Parathyroid adenoma (tissue), 2 donors: ENCODE data around the gene SPOCK1.

ENCODE experiments used
- H2AFZ ChIP-seq: fragments of 300-600 bp; sonication (generic); one replicate; pipeline ENCODE4 v1.7.0; 2017; ENCODE audit warnings: antibody characterized with exemption, mild to moderate bottlenecking
- H3K27ac ChIP-seq: fragments of 300-600 bp; sonication (generic); one replicate; pipeline ENCODE4 v1.7.0; 2017
- H3K27me3 ChIP-seq: fragments of 300-600 bp; sonication (generic); one replicate; pipeline ENCODE4 v1.7.0; 2017; ENCODE audit warnings: low read length; ENCODE audit not compliant: control insufficient read depth, insufficient read depth
- H3K36me3 ChIP-seq: fragments of 300-600 bp; sonication (generic); one replicate; pipeline ENCODE4 v1.7.0; 2017; ENCODE audit warnings: low read length; ENCODE audit not compliant: control insufficient read depth, insufficient read depth
- H3K4me1 ChIP-seq: fragments of 300-600 bp; sonication (generic); one replicate; pipeline ENCODE4 v1.7.0; 2017; ENCODE audit warnings: control low read depth
- H3K4me2 ChIP-seq: fragments of 300-600 bp; sonication (generic); one replicate; pipeline ENCODE4 v1.7.0; 2017; ENCODE audit warnings: low read length
- H3K4me3 ChIP-seq: fragments of 300-600 bp; sonication (generic); one replicate; pipeline ENCODE4 v1.7.0; 2017; ENCODE audit warnings: low read depth, low read length
- H3K79me2 ChIP-seq: fragments of 300-600 bp; sonication (generic); one replicate; pipeline ENCODE4 v1.7.0; 2017; ENCODE audit warnings: control low read depth
- H3K9ac ChIP-seq: fragments of 300-600 bp; sonication (generic); one replicate; pipeline ENCODE4 v1.7.0; 2017; ENCODE audit warnings: mild to moderate bottlenecking
- H3K9me3 ChIP-seq: fragments of 300-600 bp; sonication (generic); one replicate; pipeline ENCODE4 v1.7.0; 2017; ENCODE audit warnings: low read length; ENCODE audit not compliant: control insufficient read depth
- CTCF ChIP-seq: fragments of 300-600 bp; sonication (generic); IDR thresholded peaks from one replicate; pipeline ENCODE4 v1.7.0; 2017; ENCODE audit warnings: antibody characterized with exemption, mild to moderate bottlenecking
- donor health status: primary hyperparathyroidism.

The SPOCK1 gene

GRCh38 chr5:137269946-137270345 lies 229.2 kb downstream of the SPOCK1 start:
- H3K4me3 ChIP-seq, result no peak overlapping the region
- no peak overlapping the region for H3K27ac ChIP-seq
- H3K9me3 ChIP-seq, result no peaks in the 10 kb centered on the region
- H3K36me3 ChIP-seq, result no peaks in the 10 kb centered on the region
- no peaks in the 10 kb centered on the region for H3K4me1 ChIP-seq
- H3K9ac ChIP-seq, result no peak overlapping the region
- H3K4me2 ChIP-seq, result no peak overlapping the region
- TF ChIP-seq CTCF, result no peak
- H3K27me3 ChIP-seq, result no peaks in the 10 kb centered on the region
- no peak overlapping the region for H2AFZ ChIP-seq
- H3K79me2 ChIP-seq, result no peaks in the 10 kb centered on the region

- Histone ChIP-seq H3K27me3 (no peaks in the 10 kb centered on the region), H3K27ac (no peak overlapping the region), H3K79me2 (no peaks in the 10 kb centered on the region), H3K4me2 (no peak overlapping the region), H3K4me1 (no peaks in the 10 kb centered on the region), H2AFZ (no peak overlapping the region), H3K4me3 (no peak overlapping the region), H3K9ac (no peak overlapping the region), H3K36me3 (no peaks in the 10 kb centered on the region), H3K9me3 (no peaks in the 10 kb centered on the region)
- no peak for TF ChIP-seq CTCF
Measured at GRCh38 chr5:137269274-137269673, 229.9 kb downstream of the SPOCK1 start.

- H3K4me2 ChIP-seq, result no peak overlapping the region
- H3K4me1 ChIP-seq, result no peaks in the 10 kb centered on the region
- H3K27ac ChIP-seq, result no peak overlapping the region
- TF ChIP-seq CTCF, result no peak
- H3K36me3 ChIP-seq, result no peaks in the 10 kb centered on the region
- H3K4me3 ChIP-seq, result no peak overlapping the region
- no peaks in the 10 kb centered on the region for H3K79me2 ChIP-seq
- H3K27me3 ChIP-seq, result no peaks in the 10 kb centered on the region
- H2AFZ ChIP-seq, result no peak overlapping the region
- no peak overlapping the region for H3K9ac ChIP-seq
- H3K9me3 ChIP-seq, result no peaks in the 10 kb centered on the region
Measured at GRCh38 chr5:137268646-137269045, 230.5 kb downstream of the SPOCK1 start.

GRCh38 chr5:137266186-137266585 lies 232.9 kb downstream of the SPOCK1 start:
- Histone ChIP-seq H3K36me3 (no peaks in the 10 kb centered on the region), H3K9ac (no peak overlapping the region), H3K4me2 (no peak overlapping the region), H3K79me2 (no peaks in the 10 kb centered on the region), H3K27me3 (no peaks in the 10 kb centered on the region), H2AFZ (no peak overlapping the region), H3K4me1 (no peaks in the 10 kb centered on the region), H3K27ac (no peak overlapping the region), H3K9me3 (no peaks in the 10 kb centered on the region), H3K4me3 (no peak overlapping the region)
- no peak for TF ChIP-seq CTCF

GRCh38 chr5:137265457-137265856 lies 233.7 kb downstream of the SPOCK1 start:
- TF ChIP-seq CTCF, result no peak
- Histone ChIP-seq H3K9me3 (no peaks in the 10 kb centered on the region), H3K4me2 (no peak overlapping the region), H3K79me2 (no peaks in the 10 kb centered on the region), H3K9ac (no peak overlapping the region), H3K27me3 (no peaks in the 10 kb centered on the region), H3K36me3 (no peaks in the 10 kb centered on the region), H3K4me3 (no peak overlapping the region), H3K4me1 (no peaks in the 10 kb centered on the region), H2AFZ (no peak overlapping the region), H3K27ac (no peak overlapping the region)
